ENCODE data around the gene TPRN.

The TPRN gene

DNA sequence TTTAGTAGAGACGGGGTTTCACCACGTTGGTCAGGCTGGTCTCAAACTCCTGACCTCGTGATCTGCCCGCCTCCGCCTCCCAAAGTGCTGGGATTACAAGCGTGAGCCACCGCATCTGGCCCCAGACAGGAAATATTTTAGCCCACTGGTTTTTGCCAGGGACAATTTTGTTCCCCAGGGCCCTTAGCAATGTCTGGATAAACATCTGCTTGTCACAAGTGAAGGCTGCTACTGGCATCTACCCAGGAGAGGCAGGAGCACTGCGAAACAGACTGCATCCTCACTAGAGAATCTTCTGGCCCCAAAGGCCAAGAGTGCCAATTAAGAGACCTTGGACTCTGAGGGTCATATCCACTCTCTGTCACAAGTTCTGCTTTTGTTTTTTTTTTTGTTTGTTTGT lies 2.4 kb upstream of the TPRN start:
- Histone ChIP-seq H3K27me3 (ENCODE audit: control insufficient read depth in 1 of 2, insufficient read depth in 2 of 2, low read length in 2 of 2) (no peaks in the 10 kb centered on the region), H3K27ac (ENCODE audit: low read depth, low read length) (no peak overlapping the region), H3K9ac (ENCODE audit: low read depth in 1 of 2, low read length in 2 of 2) (no peak overlapping the region), H3K36me3 (ENCODE audit: control insufficient read depth in 1 of 2, insufficient read depth in 2 of 2, low read length in 2 of 2) (peaks cover 0 to 6% of the 10 kb centered on the region in 2 donors), H3K9me3 (ENCODE audit: control insufficient read depth in 1 of 2, low read length in 2 of 2) (no peaks in the 10 kb centered on the region), H3K4me3 (ENCODE audit: low read depth in 1 of 2, low read length in 2 of 2) (no peak overlapping the region), H3K4me1 (ENCODE audit: control insufficient read depth in 1 of 2, insufficient read depth in 2 of 2, low read length in 2 of 2) (peaks cover 46 to 69% of the 10 kb centered on the region in 2 donors)

DNA sequence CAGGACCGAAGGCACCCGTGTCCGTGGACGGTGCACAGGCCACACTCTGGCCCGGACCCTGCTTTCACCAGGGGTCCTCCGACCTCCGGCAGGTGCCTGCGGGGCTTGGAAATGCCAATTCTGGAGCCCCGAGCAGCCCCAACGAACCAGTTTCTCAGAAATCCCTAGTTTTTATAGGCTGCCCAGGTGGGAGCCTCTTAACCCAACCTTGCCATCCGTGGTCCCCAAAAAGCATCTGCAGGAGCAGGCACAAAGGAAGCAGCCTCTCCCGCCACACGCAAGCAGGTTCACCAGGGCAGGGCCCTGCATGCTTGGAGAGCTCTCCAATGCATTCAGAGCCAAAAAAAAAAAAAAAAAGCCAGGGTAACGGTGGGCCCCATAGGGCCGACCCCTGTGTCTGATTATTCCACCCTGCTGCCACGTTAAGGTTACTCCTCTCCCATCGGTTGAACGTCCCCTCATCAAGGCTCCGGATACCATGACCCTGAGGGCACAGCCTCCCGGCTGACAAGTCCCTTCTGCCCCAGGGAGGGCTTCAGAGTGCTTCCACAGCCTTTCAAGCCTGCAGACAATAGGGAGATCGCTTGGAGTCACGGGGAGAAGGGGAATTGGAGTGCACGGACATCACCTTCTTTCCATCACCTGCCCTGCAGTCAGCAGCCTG lies 796 bp upstream of the TPRN start:
- Histone ChIP-seq H3K27ac (ENCODE audit: low read depth, low read length) (peak overlapping the region; percentile 70), H3K27me3 (ENCODE audit: control insufficient read depth in 1 of 2, insufficient read depth in 2 of 2, low read length in 2 of 2) (no peaks in the 10 kb centered on the region), H3K4me3 (ENCODE audit: low read depth in 1 of 2, low read length in 2 of 2) (peak overlapping the region; percentile 81), H3K36me3 (ENCODE audit: control insufficient read depth in 1 of 2, insufficient read depth in 2 of 2, low read length in 2 of 2) (no peaks in the 10 kb centered on the region), H3K9me3 (ENCODE audit: control insufficient read depth in 1 of 2, low read length in 2 of 2) (no peaks in the 10 kb centered on the region), H3K9ac (ENCODE audit: low read depth in 1 of 2, low read length in 2 of 2) (peak overlapping the region; percentile 61 to 88), H3K4me1 (ENCODE audit: control insufficient read depth in 1 of 2, insufficient read depth in 2 of 2, low read length in 2 of 2) (peaks cover 42 to 63% of the 10 kb centered on the region in 2 donors)

DNA sequence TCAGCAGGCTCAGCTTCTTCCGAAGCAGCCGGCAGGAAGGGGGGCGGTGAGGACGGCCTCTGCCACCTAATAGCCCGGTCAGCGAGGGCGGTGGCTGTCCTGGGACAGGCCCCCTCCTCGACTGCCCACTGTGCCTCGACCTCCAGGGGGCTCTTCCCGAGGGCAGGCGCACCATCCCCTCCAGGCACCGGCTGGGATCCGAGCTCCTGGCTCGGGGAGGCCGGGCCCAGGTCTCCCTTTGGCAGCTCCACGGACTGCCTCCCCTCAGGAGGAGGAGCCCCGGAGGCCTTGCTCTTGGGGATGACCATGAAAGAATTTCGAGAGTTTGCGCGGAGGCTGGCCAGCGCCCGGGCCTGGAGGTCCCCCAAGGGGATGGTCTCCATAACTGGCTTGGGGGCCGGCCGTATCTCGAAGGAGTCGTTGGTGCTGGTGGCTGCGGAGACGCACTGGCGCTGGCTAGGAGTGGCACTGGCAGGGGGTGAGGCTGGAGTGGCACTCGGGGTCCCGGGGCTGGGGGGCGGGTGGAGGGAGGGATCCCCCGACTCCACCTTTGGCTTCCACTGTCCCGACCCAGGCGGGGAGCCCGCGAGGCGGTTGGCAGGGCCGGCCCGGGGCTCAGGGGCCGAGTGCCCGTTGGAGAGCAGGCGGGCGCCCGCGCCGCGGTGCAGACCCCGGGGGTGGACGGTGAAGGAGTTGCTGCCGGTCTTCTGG lies 975 bp downstream of the TPRN start:
- Histone ChIP-seq H3K27ac (ENCODE audit: low read depth, low read length) (peak overlapping the region; percentile 83), H3K9me3 (ENCODE audit: control insufficient read depth in 1 of 2, low read length in 2 of 2) (no peaks in the 10 kb centered on the region), H3K4me1 (ENCODE audit: control insufficient read depth in 1 of 2, insufficient read depth in 2 of 2, low read length in 2 of 2) (peaks cover 49 to 70% of the 10 kb centered on the region in 2 donors), H3K27me3 (ENCODE audit: control insufficient read depth in 1 of 2, insufficient read depth in 2 of 2, low read length in 2 of 2) (no peaks in the 10 kb centered on the region), H3K9ac (ENCODE audit: low read depth in 1 of 2, low read length in 2 of 2) (peak overlapping the region; percentile 69 to 85), H3K4me3 (ENCODE audit: low read depth in 1 of 2, low read length in 2 of 2) (peak overlapping the region; percentile 72 to 76), H3K36me3 (ENCODE audit: control insufficient read depth in 1 of 2, insufficient read depth in 2 of 2, low read length in 2 of 2) (no peaks in the 10 kb centered on the region)

DNA sequence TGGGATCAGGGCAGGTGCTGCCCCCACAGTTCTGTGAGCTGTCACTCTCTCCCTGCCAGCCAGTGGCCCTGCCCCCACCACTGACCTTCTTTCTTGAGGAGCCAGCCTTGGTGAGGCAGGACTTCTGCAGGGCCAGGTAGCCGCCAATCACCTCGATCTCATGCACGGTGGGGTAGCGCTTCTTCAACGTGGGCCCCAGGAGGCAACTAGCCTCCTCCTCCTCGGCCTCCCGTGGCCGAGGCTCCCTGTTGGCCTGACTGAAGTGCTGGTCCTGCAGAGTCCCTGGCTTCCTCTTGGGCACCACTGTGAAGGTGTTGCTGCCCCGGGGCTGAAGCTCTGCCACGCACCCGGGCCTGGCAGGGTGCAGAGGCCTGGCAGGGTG lies 1.6 kb downstream of the TPRN start:
- Histone ChIP-seq H3K36me3 (ENCODE audit: control insufficient read depth in 1 of 2, insufficient read depth in 2 of 2, low read length in 2 of 2) (no peaks in the 10 kb centered on the region), H3K27ac (ENCODE audit: low read depth, low read length) (peak overlapping the region; percentile 83), H3K4me1 (ENCODE audit: control insufficient read depth in 1 of 2, insufficient read depth in 2 of 2, low read length in 2 of 2) (peaks cover 43 to 66% of the 10 kb centered on the region in 2 donors), H3K9me3 (ENCODE audit: control insufficient read depth in 1 of 2, low read length in 2 of 2) (no peaks in the 10 kb centered on the region), H3K9ac (ENCODE audit: low read depth in 1 of 2, low read length in 2 of 2) (peak overlapping the region; percentile 69 to 85), H3K4me3 (ENCODE audit: low read depth in 1 of 2, low read length in 2 of 2) (peak overlapping the region; percentile 72 to 76), H3K27me3 (ENCODE audit: control insufficient read depth in 1 of 2, insufficient read depth in 2 of 2, low read length in 2 of 2) (no peaks in the 10 kb centered on the region)

DNA sequence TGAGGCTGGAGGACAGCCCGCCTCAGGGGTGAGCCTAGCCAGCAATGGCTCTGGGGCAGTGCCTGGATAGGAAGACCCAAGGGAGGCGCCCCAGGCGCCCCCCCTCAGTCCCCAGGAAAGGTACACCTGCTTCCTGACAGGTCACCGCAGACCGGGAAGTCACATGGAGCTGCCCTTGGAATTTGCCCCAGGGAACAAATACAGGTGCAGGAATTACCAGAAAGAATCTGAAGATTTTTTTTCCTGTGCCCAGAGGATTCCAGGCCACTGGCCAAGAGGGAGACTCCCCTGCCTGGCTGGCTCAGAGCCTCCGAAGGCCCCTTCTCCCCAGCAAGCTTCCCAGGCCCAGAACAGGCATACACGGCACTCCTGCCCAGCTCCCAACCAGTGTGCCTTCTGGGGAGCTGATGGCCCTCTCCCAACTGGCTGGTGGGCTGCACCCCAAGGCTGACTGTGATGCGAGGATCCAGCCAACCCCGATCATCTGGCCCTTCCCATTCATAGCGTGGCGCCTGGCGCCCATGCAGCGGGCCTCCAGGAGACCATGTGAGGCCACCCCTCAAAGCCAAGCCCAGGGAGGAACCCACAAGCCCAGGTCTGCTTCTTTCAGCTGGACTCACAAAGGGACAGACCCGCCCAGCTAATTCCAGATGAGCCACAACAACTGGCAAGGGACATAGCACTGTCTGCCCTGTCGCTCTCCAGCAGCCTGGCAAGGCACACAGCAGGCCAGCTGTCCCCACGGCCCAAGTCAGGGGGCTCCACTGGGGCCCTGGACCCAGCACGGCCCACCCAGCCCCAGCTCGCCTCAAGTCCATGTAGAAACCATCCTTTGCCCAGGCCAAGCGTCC lies 2.3 kb downstream of the TPRN start:
- H3K36me3 ChIP-seq (ENCODE audit: control insufficient read depth in 1 of 2, insufficient read depth in 2 of 2, low read length in 2 of 2): no peaks in the 10 kb centered on the region
- peak overlapping the region; percentile 69 to 85 for H3K9ac ChIP-seq (ENCODE audit: low read depth in 1 of 2, low read length in 2 of 2)
- no peaks in the 10 kb centered on the region for H3K9me3 ChIP-seq (ENCODE audit: control insufficient read depth in 1 of 2, low read length in 2 of 2)
- H3K27ac ChIP-seq (ENCODE audit: low read depth, low read length): peak overlapping the region; percentile 83
- H3K4me3 ChIP-seq (ENCODE audit: low read depth in 1 of 2, low read length in 2 of 2): peak overlapping the region; percentile 72 to 76
- no peaks in the 10 kb centered on the region for H3K27me3 ChIP-seq (ENCODE audit: control insufficient read depth in 1 of 2, insufficient read depth in 2 of 2, low read length in 2 of 2)
- H3K4me1 ChIP-seq (ENCODE audit: control insufficient read depth in 1 of 2, insufficient read depth in 2 of 2, low read length in 2 of 2): peaks cover 37 to 60% of the 10 kb centered on the region in 2 donors

DNA sequence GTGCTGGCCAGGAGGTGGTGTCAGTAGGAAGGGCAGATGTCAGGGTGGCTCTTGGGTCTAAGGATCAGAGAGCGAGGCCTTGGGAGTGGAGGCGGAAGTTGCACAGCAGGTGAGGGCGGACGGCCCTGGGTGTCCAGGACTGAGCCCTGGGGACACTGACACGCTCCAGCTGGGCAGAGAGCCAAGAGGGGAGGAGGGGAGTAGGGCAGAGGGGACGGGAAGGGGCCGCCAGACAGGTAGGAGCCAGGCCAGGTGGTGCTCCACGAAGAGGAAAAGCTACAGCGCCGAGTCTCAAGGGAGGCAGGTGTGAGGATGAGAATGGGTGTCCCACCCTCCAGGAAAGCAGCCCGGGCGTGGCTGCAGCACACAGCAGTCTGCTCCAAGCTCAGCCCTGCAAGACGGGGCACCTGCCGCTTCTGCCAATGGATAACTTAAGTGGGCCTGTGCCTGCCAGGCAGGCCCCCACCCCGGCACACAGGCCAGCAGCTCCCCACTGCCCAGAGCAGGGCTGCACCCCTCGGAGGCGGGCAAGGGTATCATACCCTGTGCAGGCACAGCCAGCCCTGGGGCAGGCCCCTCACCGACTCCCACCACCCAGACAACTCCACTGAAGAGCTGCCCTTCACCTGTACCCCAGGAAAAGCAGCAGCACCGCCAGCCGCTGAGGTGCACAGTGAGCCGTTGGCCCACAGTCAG lies 4.9 kb downstream of the TPRN start:
- H3K9me3 ChIP-seq (ENCODE audit: control insufficient read depth in 1 of 2, low read length in 2 of 2): no peaks in the 10 kb centered on the region
- H3K27me3 ChIP-seq (ENCODE audit: control insufficient read depth in 1 of 2, insufficient read depth in 2 of 2, low read length in 2 of 2): no peaks in the 10 kb centered on the region
- peaks cover 27 to 51% of the 10 kb centered on the region in 2 donors for H3K4me1 ChIP-seq (ENCODE audit: control insufficient read depth in 1 of 2, insufficient read depth in 2 of 2, low read length in 2 of 2)
- peak overlapping the region; percentile 44 to 62 for H3K4me3 ChIP-seq (ENCODE audit: low read depth in 1 of 2, low read length in 2 of 2)
- peaks cover 13 to 23% of the 10 kb centered on the region in 2 donors for H3K36me3 ChIP-seq (ENCODE audit: control insufficient read depth in 1 of 2, insufficient read depth in 2 of 2, low read length in 2 of 2)
- peak overlapping the region; percentile 36 for H3K27ac ChIP-seq (ENCODE audit: low read depth, low read length)
- H3K9ac ChIP-seq (ENCODE audit: low read depth in 1 of 2, low read length in 2 of 2): peak overlapping the region; percentile 35 to 66

DNA sequence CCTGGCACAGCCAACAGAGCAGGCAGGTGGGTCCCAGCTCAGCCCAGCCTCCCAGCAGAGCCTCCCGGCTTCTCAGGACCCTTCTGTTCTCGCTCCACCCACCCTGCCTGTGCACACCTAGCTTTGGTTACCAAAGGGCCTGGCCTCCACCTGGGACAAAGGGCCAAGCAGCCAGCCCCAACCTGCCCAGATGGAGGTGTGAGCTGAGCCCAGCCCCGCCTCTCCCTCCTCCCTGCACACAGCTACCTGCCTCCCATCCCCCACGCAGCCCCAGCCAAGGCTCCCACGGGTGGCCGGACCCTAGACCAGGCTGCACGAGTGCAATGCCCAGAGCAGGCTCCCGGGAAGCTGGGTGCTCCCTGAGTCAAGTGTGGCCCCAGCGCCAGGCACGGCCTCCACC lies 5.6 kb downstream of the TPRN start:
- H3K4me3 ChIP-seq (ENCODE audit: low read depth in 1 of 2, low read length in 2 of 2): peak overlapping the region; percentile 44 to 62
- H3K27ac ChIP-seq (ENCODE audit: low read depth, low read length): peak overlapping the region; percentile 36
- peak overlapping the region; percentile 35 to 66 for H3K9ac ChIP-seq (ENCODE audit: low read depth in 1 of 2, low read length in 2 of 2)

DNA sequence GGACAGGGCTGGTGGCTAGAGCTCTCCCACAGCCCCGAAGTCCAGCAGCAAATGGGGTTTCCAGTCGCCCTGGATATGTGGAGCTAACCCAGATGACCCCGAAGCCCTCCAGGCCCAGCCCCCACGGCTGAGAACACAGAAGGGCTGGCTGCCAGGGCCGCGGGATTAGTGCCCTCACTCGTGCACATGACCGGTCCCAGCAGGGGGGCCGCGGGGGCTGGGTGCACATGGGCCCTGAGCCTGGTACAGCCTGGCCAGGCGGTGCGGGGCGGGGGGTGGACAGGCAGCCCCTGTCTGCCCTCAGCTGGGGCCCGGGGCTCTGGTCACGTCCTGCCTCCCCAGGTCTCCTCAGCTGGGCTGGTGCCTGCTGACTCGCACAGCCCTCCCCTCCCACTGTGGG lies 6.2 kb downstream of the TPRN start:
- Histone ChIP-seq H3K9ac (ENCODE audit: low read depth in 1 of 2, low read length in 2 of 2) (peak overlapping the region in 1 of 2 donors; percentile 63), H3K4me1 (ENCODE audit: control insufficient read depth in 1 of 2, insufficient read depth in 2 of 2, low read length in 2 of 2) (peaks cover 40 to 62% of the 10 kb centered on the region in 2 donors)

More for the DNA sequence above, 5.6 kb downstream of the TPRN start:
- H3K36me3 ChIP-seq (ENCODE audit: control insufficient read depth in 1 of 2, insufficient read depth in 2 of 2, low read length in 2 of 2): peaks cover 13 to 30% of the 10 kb centered on the region in 2 donors
- peaks cover 35 to 59% of the 10 kb centered on the region in 2 donors for H3K4me1 ChIP-seq (ENCODE audit: control insufficient read depth in 1 of 2, insufficient read depth in 2 of 2, low read length in 2 of 2)
- no peaks in the 10 kb centered on the region for H3K27me3 ChIP-seq (ENCODE audit: control insufficient read depth in 1 of 2, insufficient read depth in 2 of 2, low read length in 2 of 2)
- H3K9me3 ChIP-seq (ENCODE audit: control insufficient read depth in 1 of 2, low read length in 2 of 2): no peaks in the 10 kb centered on the region

DNA sequence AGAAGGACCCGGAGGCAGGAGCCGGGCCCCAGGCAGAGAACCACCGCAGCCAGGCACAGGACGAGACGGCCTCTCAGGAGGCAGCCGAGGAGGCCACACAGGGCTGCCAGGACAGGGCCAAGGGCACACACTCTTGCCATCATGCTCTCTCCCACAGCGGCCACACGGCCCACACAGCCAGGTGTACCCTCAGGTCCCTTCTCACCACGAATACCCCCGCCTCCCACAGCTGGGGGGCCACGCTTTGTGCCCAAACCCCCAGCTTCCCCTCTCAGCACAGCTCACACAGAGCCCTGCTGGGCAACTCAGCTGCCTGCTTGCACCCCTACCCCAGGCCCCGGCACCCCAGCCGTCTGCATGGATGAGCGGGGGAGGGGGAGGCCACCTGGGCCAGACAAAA lies 6.8 kb downstream of the TPRN start:
- peaks cover 42 to 60% of the 10 kb centered on the region in 2 donors for H3K4me1 ChIP-seq (ENCODE audit: control insufficient read depth in 1 of 2, insufficient read depth in 2 of 2, low read length in 2 of 2)
- H3K9me3 ChIP-seq (ENCODE audit: control insufficient read depth in 1 of 2, low read length in 2 of 2): no peaks in the 10 kb centered on the region
- H3K27me3 ChIP-seq (ENCODE audit: control insufficient read depth in 1 of 2, insufficient read depth in 2 of 2, low read length in 2 of 2): no peaks in the 10 kb centered on the region
- H3K4me3 ChIP-seq (ENCODE audit: low read depth in 1 of 2, low read length in 2 of 2): no peak overlapping the region
- no peak overlapping the region for H3K27ac ChIP-seq (ENCODE audit: low read depth, low read length)
- H3K9ac ChIP-seq (ENCODE audit: low read depth in 1 of 2, low read length in 2 of 2): no peak overlapping the region
- H3K36me3 ChIP-seq (ENCODE audit: control insufficient read depth in 1 of 2, insufficient read depth in 2 of 2, low read length in 2 of 2): peaks cover 13 to 30% of the 10 kb centered on the region in 2 donors

More for the DNA sequence above, 6.2 kb downstream of the TPRN start:
- Histone ChIP-seq H3K36me3 (ENCODE audit: control insufficient read depth in 1 of 2, insufficient read depth in 2 of 2, low read length in 2 of 2) (peaks cover 13 to 30% of the 10 kb centered on the region in 2 donors), H3K9me3 (ENCODE audit: control insufficient read depth in 1 of 2, low read length in 2 of 2) (no peaks in the 10 kb centered on the region), H3K27me3 (ENCODE audit: control insufficient read depth in 1 of 2, insufficient read depth in 2 of 2, low read length in 2 of 2) (no peaks in the 10 kb centered on the region), H3K27ac (ENCODE audit: low read depth, low read length) (peak overlapping the region; percentile 14), H3K4me3 (ENCODE audit: low read depth in 1 of 2, low read length in 2 of 2) (peak overlapping the region; percentile 44 to 51)

All from duodenal mucosa (tissue), 2 donors.